CD4-positive, alpha-beta memory T cell (primary cell): ENCODE results near the gene SYT12. TPM values are rescaled to one million over a fixed set of nuclear protein-coding genes. Genes with fewer than 3 reads are reported as not detected.

Experiments used
- CTCF ChIA-PET: fragments of 350-600 bp; sonication (Branson Sonifier 250); formaldehyde crosslinking; loops from one replicate; lab custom pipeline; 2021; ENCODE audit warnings: inconsistent platforms; ENCODE audit not compliant: partially characterized antibody; lab: Charles Lee
- POLR2A ChIA-PET: fragments of 350-600 bp; sonication (Branson Sonifier 250); formaldehyde crosslinking; loops from one replicate; lab custom pipeline; 2021; ENCODE audit not compliant: partially characterized antibody; lab: Charles Lee
- DNase-seq, 5 donors: peaks; one replicate each; pipeline versions ENCODE4 v3.0.0 to v3.0.0-alpha.2; 2020 to 2022; ENCODE audit warnings: mixed read lengths in 1 of 5
- H3K27ac ChIP-seq: one replicate; pipeline ENCODE4 v1.7.0; 2013; ENCODE audit warnings: low read depth, low read length
- H3K27me3 ChIP-seq: 2 replicates; pipeline ENCODE4 v1.7.0; 2013; ENCODE audit warnings: mild to moderate bottlenecking, low read length, moderate library complexity; ENCODE audit not compliant: insufficient read depth
- H3K36me3 ChIP-seq: 2 replicates; pipeline ENCODE4 v1.7.0; 2013; ENCODE audit warnings: mild to moderate bottlenecking, low read length, moderate library complexity; ENCODE audit not compliant: insufficient read depth
- H3K4me1 ChIP-seq: 2 replicates; pipeline ENCODE4 v1.7.0; 2013; ENCODE audit warnings: mild to moderate bottlenecking, low read length, moderate library complexity; ENCODE audit not compliant: insufficient read depth
- H3K4me3 ChIP-seq, 2 donors: one replicate each; pipeline ENCODE4 v1.7.0; 2013; ENCODE audit warnings: low read length in 2 of 2, mild to moderate bottlenecking in 1 of 2
- H3K9me3 ChIP-seq, 2 donors: one replicate each; pipeline ENCODE4 v1.7.0; 2013; ENCODE audit warnings: low read length in 2 of 2, control low read depth in 1 of 2; ENCODE audit not compliant: control insufficient read depth in 1 of 2
- H3K27ac Mint-ChIP-seq, 7 donors: one replicate each; pipeline ENCODE4 v1.8.0; 2020 to 2021; ENCODE audit warnings: mixed read lengths in 7 of 7, mild to moderate bottlenecking in 6 of 7, inconsistent platforms in 3 of 7, moderate library complexity in 3 of 7
- H3K27me3 Mint-ChIP-seq, 2 donors: one replicate each; pipeline ENCODE4 v1.8.0; 2020 to 2021; ENCODE audit warnings: mixed read lengths in 2 of 2
- H3K36me3 Mint-ChIP-seq, 2 donors: one replicate each; pipeline ENCODE4 v1.8.0; 2020 to 2021; ENCODE audit warnings: mixed read lengths in 2 of 2, inconsistent platforms in 1 of 2, mild to moderate bottlenecking in 1 of 2
- H3K4me1 Mint-ChIP-seq, 4 donors: one replicate each; pipeline ENCODE4 v1.8.0; 2020 to 2021; ENCODE audit warnings: mixed read lengths in 4 of 4, mild to moderate bottlenecking in 1 of 4
- H3K4me3 Mint-ChIP-seq, 8 donors: one replicate each; pipeline ENCODE4 v1.8.0; 2020 to 2021; ENCODE audit warnings: mixed read lengths in 8 of 8, mild to moderate bottlenecking in 7 of 8, moderate library complexity in 6 of 8, inconsistent platforms in 3 of 8
- H3K9me3 Mint-ChIP-seq, 8 donors: one replicate each; pipeline ENCODE4 v1.8.0; 2020 to 2021; ENCODE audit warnings: mixed read lengths in 8 of 8, mild to moderate bottlenecking in 5 of 8, inconsistent platforms in 3 of 8, moderate library complexity in 1 of 8
- intact Hi-C: fragments of 100-400 bp; cut with micrococcal nuclease; formaldehyde crosslinking; loops from one replicate; pipeline ENCODE4 v1.15.1; 2023
- polyA plus RNA-seq, 2 donors: library from polyadenylated mRNA; unstranded; fragments of 300-500 nt; fragmentation: Illumina TruSeq; gene quantifications; one replicate each; pipeline ENCODE4 v1.2.3, GENCODE V29; 2021
- total RNA-seq, 2 experiments: library from RNA; stranded (reverse); gene quantifications; one replicate each; pipeline ENCODE4 v1.2.3, GENCODE V29; 2021

Gene SYT12
- total and polyA plus RNA-seq, 4 experiments from 2014 or later = not detected

DNA sequence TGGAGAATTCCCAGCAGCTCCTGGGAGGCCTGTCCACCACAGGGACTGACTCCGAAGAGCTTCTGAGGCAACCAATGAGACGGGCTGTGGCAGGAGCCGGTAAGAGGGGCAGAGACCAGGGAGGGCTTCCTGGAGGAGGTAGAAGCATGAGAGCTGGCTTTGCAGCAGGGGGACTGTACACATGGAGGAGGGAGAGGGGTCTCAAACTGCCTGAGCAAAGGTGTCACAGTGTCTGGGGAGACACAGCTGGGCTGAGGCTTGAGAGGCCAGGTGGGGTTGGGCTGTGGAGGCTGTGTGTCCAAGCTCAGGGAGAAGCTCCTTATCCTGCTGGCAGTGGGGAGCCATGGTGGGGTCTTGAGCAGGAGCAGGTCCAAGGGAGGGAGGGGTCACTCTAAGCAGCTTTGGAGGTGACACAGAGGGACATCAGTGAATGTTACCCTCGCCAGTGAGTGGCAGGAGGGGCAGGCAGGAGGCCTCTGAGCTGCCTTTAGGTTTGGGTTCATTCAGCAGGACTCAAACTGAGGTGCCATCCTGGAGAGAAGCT lies 29.1 kb downstream of the SYT12 start:
- Mint-ChIP-seq H3K4me1 (peaks cover 4 to 13% (median 9%) of the 10 kb centered on the region in 4 donors), H3K9me3 (no peaks in the 10 kb centered on the region), H3K27ac (peak overlapping the region in 1 of 7 donors; percentile 12), H3K4me3 (no peak overlapping the region), H3K36me3 (no peaks in the 10 kb centered on the region), H3K27me3 (peaks cover 0 to 4% of the 10 kb centered on the region in 2 donors)
- H3K4me1 ChIP-seq = peaks cover 7% of the 10 kb centered on the region
- H3K36me3 ChIP-seq = no peaks in the 10 kb centered on the region
- DNase-seq = no peak
- no peak overlapping the region for H3K27ac ChIP-seq
- intact Hi-C loops = no loop called here
- no peaks in the 10 kb centered on the region for H3K9me3 ChIP-seq
- POLR2A ChIA-PET = no interaction called here
- H3K4me3 ChIP-seq = no peak overlapping the region
- H3K27me3 ChIP-seq = no peaks in the 10 kb centered on the region
- CTCF ChIA-PET = interaction anchor here (0.9 to 1.0 kb wide), 2 partner anchors 21 to 30 kb away, joined by 3 read pairs; no protein-coding TSS in a partner anchor

DNA sequence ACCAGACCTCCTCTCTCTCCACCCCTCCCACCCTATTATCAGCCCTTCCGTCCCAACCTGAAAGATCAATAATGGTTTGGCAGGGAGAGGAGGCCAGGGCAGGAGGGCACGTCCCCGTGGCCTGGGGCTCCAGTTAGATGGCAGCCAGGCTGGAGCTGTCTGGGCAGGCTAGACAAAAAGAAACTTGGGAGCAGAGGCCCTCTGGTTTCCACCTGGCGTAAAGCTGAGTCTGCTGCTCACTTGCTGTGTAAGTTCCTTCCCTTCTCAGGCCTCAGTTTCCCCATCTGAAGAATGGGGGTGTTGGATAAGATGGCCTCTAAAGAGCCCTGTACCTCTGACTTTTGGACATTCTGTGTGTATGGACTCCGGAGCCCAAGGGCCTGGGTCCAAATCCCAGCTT lies 30.0 kb downstream of the SYT12 start:
- ChIA-PET CTCF (interaction anchor here (1.3 to 1.8 kb wide), 2 partner anchors 27 to 28 kb away, joined by 3 to 5 read pairs; no protein-coding TSS in a partner anchor), POLR2A (no interaction called here)
- Histone ChIP-seq H3K27ac (no peak overlapping the region), H3K4me3 (no peak overlapping the region), H3K4me1 (peaks cover 7% of the 10 kb centered on the region), H3K27me3 (no peaks in the 10 kb centered on the region), H3K36me3 (no peaks in the 10 kb centered on the region), H3K9me3 (no peaks in the 10 kb centered on the region)
- H3K4me3 Mint-ChIP-seq = no peak overlapping the region
- no peak for DNase-seq
- no peak overlapping the region for H3K27ac Mint-ChIP-seq
- H3K36me3 Mint-ChIP-seq = no peaks in the 10 kb centered on the region
- H3K4me1 Mint-ChIP-seq = peaks cover 4 to 13% (median 10%) of the 10 kb centered on the region in 4 donors
- no peaks in the 10 kb centered on the region for H3K9me3 Mint-ChIP-seq
- intact Hi-C loops = no loop called here
- peaks cover 0 to 4% of the 10 kb centered on the region in 2 donors for H3K27me3 Mint-ChIP-seq

DNA sequence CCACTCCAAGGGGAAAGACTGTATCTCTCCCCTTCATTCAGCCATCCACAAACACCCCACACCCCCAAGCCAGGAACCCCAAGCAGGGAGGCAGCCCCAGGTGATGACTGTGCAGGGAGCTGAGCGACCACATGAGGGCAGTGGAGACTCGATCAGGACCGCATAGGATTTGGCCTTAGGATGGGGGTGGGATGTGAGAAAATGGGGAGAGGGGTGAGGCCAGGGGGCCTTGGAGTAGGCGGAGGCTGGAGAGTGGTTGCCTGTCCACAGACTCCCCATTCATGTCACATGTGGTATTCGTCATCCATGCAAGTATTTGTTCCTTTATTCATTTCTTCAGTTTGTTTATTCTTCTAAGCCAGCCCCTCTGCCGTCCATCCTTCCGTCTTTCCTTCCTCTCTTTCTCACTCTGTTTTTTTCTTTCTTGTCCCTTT lies 31.0 kb downstream of the SYT12 start:
- peaks cover 7% of the 10 kb centered on the region for H3K4me1 ChIP-seq
- ChIA-PET CTCF (interaction anchor here (0.9 to 2.7 kb wide), 5 partner anchors 18 to 58 kb away, joined by 3 to 12 read pairs (median 3); no protein-coding TSS in a partner anchor), POLR2A (no interaction called here)
- peak in 3 of 5 donors; percentile 18 to 24 (median 21) for DNase-seq
- Mint-ChIP-seq H3K4me3 (no peak overlapping the region), H3K4me1 (peaks cover 4 to 13% (median 10%) of the 10 kb centered on the region in 4 donors), H3K9me3 (no peaks in the 10 kb centered on the region), H3K27ac (no peak overlapping the region), H3K36me3 (no peaks in the 10 kb centered on the region), H3K27me3 (peaks cover 0 to 4% of the 10 kb centered on the region in 2 donors)
- no peak overlapping the region for H3K27ac ChIP-seq
- intact Hi-C loops = no loop called here
- H3K9me3 ChIP-seq = no peaks in the 10 kb centered on the region
- no peaks in the 10 kb centered on the region for H3K27me3 ChIP-seq
- no peaks in the 10 kb centered on the region for H3K36me3 ChIP-seq
- H3K4me3 ChIP-seq = no peak overlapping the region

DNA sequence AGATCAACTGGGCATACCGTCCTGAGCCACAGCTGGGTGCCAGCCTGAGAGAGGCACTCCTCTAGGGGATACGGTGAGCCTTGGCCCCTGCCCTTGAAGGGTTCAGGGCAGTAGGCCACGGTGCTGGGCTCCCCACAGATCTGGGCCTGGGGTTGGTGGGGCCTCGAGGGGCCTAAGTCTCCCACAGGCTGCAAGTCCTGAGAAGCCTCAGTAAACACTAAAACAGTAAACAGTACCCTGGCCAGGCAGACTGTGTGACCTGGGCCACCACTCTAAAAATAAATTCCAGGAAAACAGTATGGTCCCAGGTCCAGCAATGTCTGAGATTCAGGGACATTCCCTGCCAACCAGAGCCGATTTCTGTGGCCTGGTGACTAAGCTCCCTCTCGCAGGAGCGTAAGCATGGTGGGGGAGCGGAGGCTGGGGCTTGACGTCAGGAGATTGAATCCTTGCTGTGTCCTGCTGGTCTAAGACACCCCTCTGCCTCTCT lies 31.5 kb downstream of the SYT12 start:
- H3K36me3 Mint-ChIP-seq = no peaks in the 10 kb centered on the region
- intact Hi-C loops = no loop called here
- no peaks in the 10 kb centered on the region for H3K9me3 Mint-ChIP-seq
- H3K27me3 Mint-ChIP-seq = peaks cover 0 to 4% of the 10 kb centered on the region in 2 donors
- no peaks in the 10 kb centered on the region for H3K27me3 ChIP-seq
- H3K36me3 ChIP-seq = no peaks in the 10 kb centered on the region
- DNase-seq = no peak
- H3K27ac ChIP-seq = no peak overlapping the region
- H3K4me3 ChIP-seq = no peak overlapping the region
- no peaks in the 10 kb centered on the region for H3K9me3 ChIP-seq
- ChIA-PET CTCF (interaction anchor here (0.9 to 2.7 kb wide), 5 partner anchors 17 to 58 kb away, joined by 3 to 12 read pairs (median 3); no protein-coding TSS in a partner anchor), POLR2A (no interaction called here)
- H3K4me1 Mint-ChIP-seq = peaks cover 4 to 13% (median 10%) of the 10 kb centered on the region in 4 donors
- H3K4me3 Mint-ChIP-seq = no peak overlapping the region
- peak overlapping the region in 1 of 7 donors; percentile 19 for H3K27ac Mint-ChIP-seq
- H3K4me1 ChIP-seq = peaks cover 7% of the 10 kb centered on the region

DNA sequence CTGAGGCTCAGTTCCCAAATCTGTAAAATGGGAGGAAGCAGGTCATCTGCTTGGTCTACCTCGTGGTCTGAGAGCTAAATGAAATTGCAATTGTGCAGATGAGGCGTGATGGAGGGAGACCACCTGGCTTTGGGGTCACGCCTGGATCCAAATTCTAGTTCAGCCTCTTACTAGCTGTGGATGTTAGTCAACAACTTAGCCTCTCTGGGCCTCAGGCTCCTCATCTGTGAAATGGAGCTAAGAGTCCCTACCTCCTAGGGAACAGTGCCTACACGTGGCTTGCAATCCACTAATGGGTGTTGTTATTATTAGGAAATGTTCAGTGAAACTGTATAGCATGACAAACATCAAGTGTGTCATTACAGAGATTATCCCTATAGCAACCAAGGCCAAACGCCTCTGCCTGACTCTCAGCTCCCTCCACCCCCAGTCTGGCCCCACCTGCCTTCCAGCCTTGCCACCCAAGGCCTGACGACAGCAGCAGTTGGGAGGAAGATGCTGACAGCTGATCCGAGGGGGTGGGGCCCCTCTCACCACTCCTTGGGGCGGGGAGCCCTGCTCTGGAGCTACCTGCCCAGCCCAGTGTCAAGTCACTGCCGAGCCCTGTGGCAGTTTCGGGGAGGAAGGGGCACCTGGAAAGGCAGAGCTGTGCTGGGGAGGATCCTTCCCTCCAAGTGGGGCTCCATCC lies 32.0 kb downstream of the SYT12 start:
- Mint-ChIP-seq H3K27me3 (peaks cover 0 to 4% of the 10 kb centered on the region in 2 donors), H3K4me3 (no peak overlapping the region), H3K4me1 (peaks cover 4 to 13% (median 10%) of the 10 kb centered on the region in 4 donors), H3K36me3 (no peaks in the 10 kb centered on the region), H3K27ac (peak overlapping the region in 1 of 7 donors; percentile 19), H3K9me3 (no peaks in the 10 kb centered on the region)
- Histone ChIP-seq H3K4me3 (no peak overlapping the region), H3K27ac (no peak overlapping the region), H3K36me3 (no peaks in the 10 kb centered on the region), H3K9me3 (no peaks in the 10 kb centered on the region), H3K4me1 (peaks cover 7% of the 10 kb centered on the region), H3K27me3 (no peaks in the 10 kb centered on the region)
- intact Hi-C loops = no loop called here
- CTCF ChIA-PET = interaction anchor here (0.9 to 2.7 kb wide), 5 partner anchors 17 to 109 kb away, joined by 3 to 12 read pairs (median 4); no protein-coding TSS in a partner anchor
- POLR2A ChIA-PET = no interaction called here
- peak in 1 of 5 donors; percentile 3 for DNase-seq

DNA sequence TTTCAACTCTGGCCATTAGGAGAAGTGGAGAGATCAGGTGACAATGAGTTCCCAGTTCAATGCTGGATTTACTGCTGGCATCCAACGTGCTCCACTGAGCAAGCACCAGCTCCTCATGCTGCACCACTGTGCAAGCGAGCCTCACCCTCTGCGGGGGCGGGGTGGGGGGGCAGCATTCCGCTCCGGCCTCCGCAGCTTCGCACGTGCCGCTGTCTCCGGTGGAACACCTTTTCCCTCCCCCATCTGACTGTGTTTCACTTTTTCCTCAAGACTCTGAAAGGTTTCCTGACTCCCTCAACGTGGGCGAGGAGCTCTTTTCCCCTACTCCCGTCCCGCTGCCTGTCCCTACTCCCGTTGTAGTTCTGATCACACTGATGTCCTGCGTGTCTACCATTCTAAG lies 32.9 kb downstream of the SYT12 start:
- intact Hi-C loops = no loop called here
- Histone ChIP-seq H3K4me3 (no peak overlapping the region), H3K36me3 (no peaks in the 10 kb centered on the region), H3K27ac (no peak overlapping the region), H3K27me3 (no peaks in the 10 kb centered on the region), H3K4me1 (peaks cover 7% of the 10 kb centered on the region), H3K9me3 (no peaks in the 10 kb centered on the region)
- DNase-seq = no peak
- H3K9me3 Mint-ChIP-seq = no peaks in the 10 kb centered on the region
- ChIA-PET CTCF (interaction anchor here (1.1 to 2.7 kb wide), 3 partner anchors 16 to 108 kb away, joined by 4 to 12 read pairs (median 4); no protein-coding TSS in a partner anchor), POLR2A (no interaction called here)
- peak overlapping the region in 7 of 8 donors; percentile 36 to 77 (median 59) for H3K4me3 Mint-ChIP-seq
- H3K27ac Mint-ChIP-seq = no peak overlapping the region
- peaks cover 0 to 4% of the 10 kb centered on the region in 2 donors for H3K27me3 Mint-ChIP-seq
- H3K36me3 Mint-ChIP-seq = no peaks in the 10 kb centered on the region
- peaks cover 4 to 13% (median 10%) of the 10 kb centered on the region in 4 donors for H3K4me1 Mint-ChIP-seq
